ENCODE measurements around the gene MCRIP1.
A peak's percentile ranks its signal among the peaks of the same experiment; 100 is the strongest.

The MCRIP1 gene

GRCh38 chr17:81808778-81809555 is 24.1 kb downstream of the MCRIP1 start:
- TF ChIP-seq CTCF (IDR thresholded peaks at IDR 0.05; ENCODE audit: control extremely low read depth, extremely low read depth, low read depth, missing control alignments), result peak; percentile 29
- no peak for DNase-seq (ENCODE audit: extremely low spot score)
- POLR2A ChIA-PET, result no interaction called here
- CTCF ChIA-PET, result interaction anchor here (2.6 kb wide), 1 partner anchor 74 kb away, joined by 16 read pairs; no protein-coding TSS in a partner anchor

- CTCF ChIA-PET, result interaction anchor here (2.6 kb wide), 1 partner anchor 73 kb away, joined by 16 read pairs; no protein-coding TSS in a partner anchor
- no peak for TF ChIP-seq CTCF (IDR thresholded peaks at IDR 0.05; ENCODE audit: control extremely low read depth, extremely low read depth, low read depth, missing control alignments)
- DNase-seq (ENCODE audit: extremely low spot score), result no peak
- POLR2A ChIA-PET, result no interaction called here
These were observed 25.3 kb downstream of the MCRIP1 start for GRCh38 chr17:81807839-81808238.

DNA sequence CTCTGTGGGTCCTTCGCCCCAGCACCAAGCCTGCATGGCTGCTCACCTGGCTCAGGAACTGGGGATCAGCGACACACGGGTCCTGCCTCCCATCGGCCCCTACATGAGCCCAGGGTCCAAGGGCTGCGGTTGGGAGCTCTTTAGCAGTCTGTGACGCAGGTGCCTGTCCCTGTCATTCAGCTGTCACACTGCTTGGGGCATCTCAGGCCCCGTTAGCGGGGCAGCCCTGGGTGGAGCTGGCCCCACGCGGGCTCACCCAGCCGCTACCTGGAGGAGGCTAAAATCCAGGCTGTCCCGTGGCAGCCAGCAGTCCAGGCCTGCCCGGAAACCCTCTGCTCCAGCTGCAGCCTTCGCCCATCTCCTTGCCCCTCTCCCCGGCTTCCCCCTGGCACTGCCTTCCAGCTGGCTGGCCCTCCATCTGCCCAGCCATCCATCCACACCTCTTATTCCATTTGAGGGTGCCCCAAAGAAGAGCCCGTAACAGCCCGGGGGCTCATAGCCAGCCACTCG is 25.8 kb downstream of the MCRIP1 start:
- ChIA-PET CTCF (interaction anchor here (2.6 kb wide), 1 partner anchor 73 kb away, joined by 16 read pairs; no protein-coding TSS in a partner anchor), POLR2A (interaction anchor here (0.6 kb wide), 2 partner anchors 269 to 1693 kb away, joined by 3 to 4 read pairs; no protein-coding TSS in a partner anchor)
- no peak for TF ChIP-seq CTCF (IDR thresholded peaks at IDR 0.05; ENCODE audit: control extremely low read depth, extremely low read depth, low read depth, missing control alignments)
- no peak for DNase-seq (ENCODE audit: extremely low spot score)

DNA sequence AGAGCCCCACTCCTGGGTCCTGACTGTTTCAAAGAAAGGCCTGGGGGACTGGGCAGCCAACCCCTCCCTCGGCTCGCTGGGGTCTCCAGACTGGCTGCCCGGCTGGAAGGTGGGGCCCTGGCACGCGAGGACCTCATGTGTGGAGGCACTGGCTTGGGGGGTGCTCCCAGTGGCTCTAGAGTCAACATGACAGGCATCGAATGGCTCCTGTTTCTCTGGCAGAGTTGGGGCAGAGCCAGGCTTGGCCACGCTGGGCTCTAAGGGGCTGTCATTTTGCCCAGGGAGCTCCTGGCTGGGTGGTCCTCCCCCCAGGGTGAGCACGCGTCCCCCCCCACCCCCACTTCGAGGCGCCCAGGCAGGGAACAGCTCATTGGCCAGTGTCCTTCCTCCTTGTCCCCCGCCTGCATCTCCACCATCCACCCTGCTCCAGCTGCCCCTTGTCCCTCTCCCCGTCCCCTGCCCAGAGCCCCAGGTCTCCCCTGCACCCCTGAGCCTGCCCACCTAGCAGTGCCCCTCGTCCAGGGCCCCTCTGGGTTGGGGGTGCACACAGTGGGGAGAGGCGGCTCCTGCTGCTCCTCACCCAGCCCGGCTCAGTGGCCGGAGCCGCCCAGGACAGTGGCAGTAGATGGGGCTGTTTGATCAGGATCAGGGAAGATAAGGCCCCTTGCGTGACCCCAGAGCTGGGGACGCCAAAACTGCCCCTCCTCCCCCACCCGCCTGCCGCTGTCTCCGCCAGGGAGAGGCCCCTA is 26.5 kb downstream of the MCRIP1 start:
- ChIA-PET CTCF (interaction anchor here (2.6 kb wide), 1 partner anchor 72 kb away, joined by 16 read pairs; no protein-coding TSS in a partner anchor), POLR2A (interaction anchor here (0.6 kb wide), 2 partner anchors 270 to 1693 kb away, joined by 3 to 4 read pairs; no protein-coding TSS in a partner anchor)
- no peak for TF ChIP-seq CTCF (IDR thresholded peaks at IDR 0.05; ENCODE audit: control extremely low read depth, extremely low read depth, low read depth, missing control alignments)
- no peak for DNase-seq (ENCODE audit: extremely low spot score)

GRCh38 chr17:81805707-81806460 is 27.2 kb downstream of the MCRIP1 start:
- POLR2A ChIA-PET, result no interaction called here

More at GRCh38 chr17:81805707-81806460, 27.2 kb downstream of the MCRIP1 start:
- no peak for TF ChIP-seq CTCF (IDR thresholded peaks at IDR 0.05; ENCODE audit: control extremely low read depth, extremely low read depth, low read depth, missing control alignments)
- CTCF ChIA-PET, result interaction anchor here (0.7 to 1.4 kb wide), 2 partner anchors 72 to 77 kb away, joined by 3 to 5 read pairs; no protein-coding TSS in a partner anchor
- DNase-seq (ENCODE audit: extremely low spot score), result no peak
